Spleen (tissue), 7 donors: ENCODE data around the gene SIK3.

Source experiments
- CTCF ChIP-seq, 11 experiments: fragments of 200-600 bp in 7 of 11; fragments of 450-650 bp in 4 of 11; sonication (generic) in 4 of 11; IDR thresholded peaks in 8 of 11; conservative IDR thresholded peaks in 3 of 11; 1 replicate in 7 of 11; 2 replicates in 4 of 11; pipeline versions ENCODE4 v1.4.0 to v1.8.0; 2016 to 2021; ENCODE audit warnings: antibody characterized with exemption in 11 of 11, inconsistent platforms in 4 of 11, mild to moderate bottlenecking in 1 of 11
- POLR2A ChIP-seq, 3 donors: fragments of 450-650 bp; IDR thresholded peaks; one replicate each; pipeline ENCODE4 v1.5.1; 2017; ENCODE audit warnings: antibody characterized with exemption in 3 of 3, mild to moderate bottlenecking in 1 of 3
- POLR2AphosphoS5 ChIP-seq, 3 donors: sonication (generic); formaldehyde crosslinking; IDR thresholded peaks; one replicate each; pipeline ENCODE4 v1.5.1; 2017; ENCODE audit warnings: antibody characterized with exemption in 3 of 3
- donor health status: DM: no; HTN: no; CAD: no; lungs with moderate emphysema.
- donor health status: DM: no; HTN: no; CAD: no.
- donor health status: DM: no; HTN: no; CAD: no.

- TF ChIP-seq CTCF (IDR thresholded peaks at IDR 0.05 in 8 of 11, conservative IDR thresholded peaks at IDR 0.05 in 3 of 11) (no peak), POLR2A (IDR thresholded peaks at IDR 0.05) (no peak), POLR2AphosphoS5 (IDR thresholded peaks at IDR 0.05) (no peak)
Observed at GRCh38 chr11:117097014-117097388, 1.2 kb downstream of the SIK3 start.
